GM21367 (cell line): ENCODE results near the gene OR8J1.
"Not testable (repeated sequence)": the region's sequence is repeated elsewhere in the genome, so short reads cannot be mapped to it uniquely, and the experiment has no call there.

Experiments
- ATAC-seq: cut with Tn5 transposase; IDR thresholded peaks from one replicate; pipeline ENCODE4 v1.9.1; 2021; ENCODE audit not compliant: unreplicated experiment

OR8J1 gene

GRCh38 chr11:56353991-56354390 lies at the start of gene OR8J1:
TSS of gene OR8J1 (plus strand) at chr11:56354291. CDS start at chr11:56360247, 5,956 bp downstream.
- ATAC-seq: no peak

GRCh38 chr11:56307836-56308235 lies 46.3 kb upstream of the OR8J1 start:
- no peak for ATAC-seq

- no peak for ATAC-seq
Measured at GRCh38 chr11:56314844-56315243, 39.2 kb upstream of the OR8J1 start, which contains the start of gene OR8K3. TSS of gene OR8K3 (plus strand) at chr11:56315144. CDS start at chr11:56318307, 3,163 bp downstream.

- ATAC-seq: no peak
Measured at GRCh38 chr11:56331861-56332491, 22.1 kb upstream of the OR8J1 start.

- ATAC-seq: no peak
Measured at GRCh38 chr11:56333156-56333555, 20.9 kb upstream of the OR8J1 start.

GRCh38 chr11:56340289-56340688 lies 13.8 kb upstream of the OR8J1 start:
- ATAC-seq: no peak

- ATAC-seq: no peak
Measured at GRCh38 chr11:56345739-56346138, 8.4 kb upstream of the OR8J1 start, which contains the start of gene OR8K1. TSS of gene OR8K1 (plus strand) at chr11:56346039. CDS start at chr11:56346039, 0 bp downstream.

GRCh38 chr11:56375324-56375723 lies 21.2 kb downstream of the OR8J1 start, which contains the start of gene OR8U1:
TSS of gene OR8U1 (plus strand) at chr11:56375624. CDS start at chr11:56375624, 0 bp downstream.
- no peak for ATAC-seq

- ATAC-seq: no peak
Measured at GRCh38 chr11:56380120-56380519, 26.0 kb downstream of the OR8J1 start.

GRCh38 chr11:56394381-56394780 lies 40.3 kb downstream of the OR8J1 start:
- ATAC-seq: no peak

- no peak for ATAC-seq
Measured at GRCh38 chr11:56396047-56396446, 42.0 kb downstream of the OR8J1 start.

- not testable (repeated sequence) for ATAC-seq
Measured at GRCh38 chr11:56401858-56402461, 47.9 kb downstream of the OR8J1 start.

- no peak for ATAC-seq
Measured at GRCh38 chr11:56404393-56404792, 50.3 kb downstream of the OR8J1 start.

GRCh38 chr11:56410801-56411200 lies 56.7 kb downstream of the OR8J1 start:
- ATAC-seq: no peak
